Measurements from ENCODE around the gene CCBE1.

The CCBE1 gene

DNA sequence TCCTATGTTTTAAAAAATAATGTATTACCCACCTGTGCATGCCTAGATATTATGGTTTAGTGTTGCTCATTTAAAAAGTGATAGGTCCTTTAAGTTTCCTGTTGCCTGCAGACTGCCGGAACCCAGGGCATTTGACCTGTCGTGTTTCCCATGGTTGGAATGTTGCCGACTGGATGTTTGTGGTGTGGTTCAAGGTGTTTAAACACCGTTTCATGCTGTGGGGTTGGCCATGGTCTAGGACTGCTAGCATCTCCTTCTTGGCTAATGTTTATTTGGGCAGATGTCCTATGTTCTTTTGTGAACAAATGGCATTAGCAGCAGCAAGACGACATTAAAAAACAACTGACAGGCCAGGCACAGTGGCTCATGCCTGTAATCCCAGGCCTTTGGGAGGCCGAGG, 245.3 kb downstream of the CCBE1 start:
- no peak for DNase-seq

- DNase-seq = no peak
These were observed 246.2 kb downstream of the CCBE1 start for GRCh38 chr18:59451073-59451472.

- DNase-seq = no peak
These were observed 248.7 kb downstream of the CCBE1 start for GRCh38 chr18:59448546-59448945.

DNA sequence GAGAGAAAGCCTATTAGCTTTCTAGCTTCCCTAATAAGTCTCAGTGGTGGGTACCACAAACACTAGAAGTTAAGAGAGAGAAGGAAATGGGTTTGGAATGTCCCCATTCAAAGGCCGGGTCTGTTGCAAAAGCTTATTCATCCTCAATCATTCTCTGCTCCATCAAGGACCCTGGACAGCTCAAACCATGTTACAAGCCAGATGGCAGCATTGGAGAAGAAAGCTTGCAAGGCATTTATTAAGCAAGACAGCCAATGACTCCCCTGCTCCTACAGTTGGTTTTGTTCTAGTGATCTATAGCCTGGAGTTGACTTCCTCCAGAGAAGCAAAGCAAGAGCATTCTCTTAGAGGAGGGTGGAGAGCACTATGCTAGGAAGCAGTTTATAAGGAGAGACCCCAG, 251.2 kb downstream of the CCBE1 start:
- no peak for DNase-seq

DNA sequence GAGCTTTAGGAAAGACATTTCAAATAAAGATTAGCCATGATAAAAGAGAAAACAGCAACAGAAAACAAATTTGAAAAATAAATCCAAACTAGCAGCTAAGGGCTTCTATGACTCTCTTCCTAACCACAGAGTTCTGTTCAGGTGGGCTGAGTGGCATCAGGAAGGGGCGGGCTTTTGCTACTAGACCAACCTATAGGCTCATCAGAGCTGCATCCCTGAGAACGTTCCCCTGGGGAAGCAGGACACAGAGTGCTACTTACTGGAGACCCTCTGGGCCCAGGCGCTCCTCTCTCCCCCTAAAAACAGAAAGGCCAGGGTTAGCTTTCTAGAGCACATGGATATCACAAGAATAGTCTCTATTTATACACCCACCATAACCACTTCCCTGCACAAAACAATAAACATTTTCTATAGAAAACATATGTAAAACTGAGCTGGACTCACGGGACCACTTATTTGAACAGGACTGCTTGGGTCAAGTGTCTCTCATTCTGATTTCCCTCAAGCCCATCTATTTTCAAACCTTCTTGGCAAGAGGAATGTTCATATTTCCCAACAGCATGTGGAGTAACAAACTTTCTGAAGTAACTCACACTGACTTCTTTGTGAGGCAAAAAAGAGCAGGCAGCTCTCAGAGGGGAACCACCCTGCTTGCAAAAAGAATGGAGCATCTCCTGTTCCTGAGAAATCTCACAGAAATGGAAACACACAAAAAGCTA, 259.2 kb downstream of the CCBE1 start:
- DNase-seq = no peak

DNA sequence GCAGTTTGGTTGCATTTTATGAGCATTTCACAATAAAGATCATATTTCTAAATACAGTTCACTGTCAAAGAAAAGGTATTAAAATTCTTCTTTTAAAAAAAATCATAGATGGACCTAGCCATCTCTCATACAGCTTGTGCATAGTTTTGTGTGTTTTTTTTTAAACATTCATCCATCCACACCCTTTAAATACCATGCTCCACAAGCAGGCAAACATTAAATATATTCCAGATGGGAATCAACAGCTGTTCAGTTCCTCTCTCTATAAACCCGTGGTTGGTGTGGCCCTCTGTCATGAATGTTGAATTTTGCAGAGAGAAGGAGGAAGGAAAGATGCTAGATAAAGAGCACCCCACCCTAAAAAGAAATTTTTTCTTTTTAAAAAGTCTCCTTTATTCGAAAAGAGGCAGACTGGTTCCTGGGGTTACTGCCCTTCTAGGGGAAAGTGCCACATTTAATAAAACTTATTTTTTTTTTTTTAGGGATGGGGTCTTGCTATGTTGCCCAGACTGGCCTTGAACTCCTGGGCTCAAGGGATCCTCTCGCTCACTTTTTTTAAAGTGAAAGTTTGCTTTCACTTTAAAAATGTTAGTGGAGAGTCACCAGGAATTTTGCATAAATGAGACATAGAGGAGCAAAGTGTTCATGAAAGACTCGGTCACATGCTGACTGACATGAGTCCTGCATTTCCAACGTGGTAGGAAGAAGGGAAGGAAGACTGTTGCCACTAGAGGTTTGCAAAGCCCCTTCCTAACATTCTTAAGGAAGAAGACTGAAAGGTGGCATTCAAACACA, 264.2 kb downstream of the CCBE1 start:
- DNase-seq = no peak

GRCh38 chr18:59431131-59431530, 266.1 kb downstream of the CCBE1 start:
- no peak for DNase-seq

DNA sequence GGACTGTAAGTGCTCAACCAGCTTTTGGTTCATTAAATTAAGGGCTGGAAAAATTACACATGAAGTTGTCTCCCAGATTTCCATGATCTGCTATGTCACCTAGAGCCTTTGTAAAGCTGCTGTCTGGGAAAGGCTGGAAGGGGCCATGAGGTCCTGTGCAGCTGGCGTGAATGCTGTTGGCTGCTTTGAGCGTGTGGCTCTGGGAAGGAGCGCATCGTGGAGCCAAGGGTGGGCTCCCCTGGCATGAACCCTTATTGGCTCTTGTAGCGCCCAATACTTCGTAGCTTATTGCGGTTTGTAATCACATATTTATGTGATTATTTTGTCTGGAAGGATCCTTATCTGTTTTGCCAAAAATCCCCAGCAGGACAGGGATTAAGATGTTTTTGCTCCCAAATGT, 267.6 kb downstream of the CCBE1 start:
- DNase-seq = no peak

- DNase-seq = no peak
These were observed 269.2 kb downstream of the CCBE1 start for GRCh38 chr18:59428018-59428417.

- DNase-seq = no peak
These were observed 270.4 kb downstream of the CCBE1 start for GRCh38 chr18:59426855-59427254.

- no peak for DNase-seq
These were observed 274.0 kb downstream of the CCBE1 start for GRCh38 chr18:59423259-59423658.

DNA sequence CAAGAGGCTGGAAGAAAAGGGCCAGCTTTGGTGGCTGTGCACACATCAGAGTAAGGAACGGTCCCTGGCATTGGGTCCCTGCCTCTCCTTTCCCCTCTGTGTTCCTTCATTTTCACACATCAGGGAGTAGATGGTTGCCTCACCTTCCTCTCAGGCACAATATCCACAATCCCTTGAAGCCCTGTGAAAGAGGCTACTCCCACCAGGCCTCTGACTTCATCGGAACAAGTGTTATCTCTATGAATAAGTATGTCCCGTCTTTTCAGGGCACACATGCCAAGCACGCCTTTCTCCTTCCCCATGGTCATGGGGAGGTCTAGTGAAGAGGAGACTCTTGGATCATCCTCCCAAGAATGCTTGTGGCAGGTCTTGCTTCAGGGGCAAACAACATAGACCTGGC, 277.0 kb downstream of the CCBE1 start:
- no peak for DNase-seq

GRCh38 chr18:59419386-59419785, 277.8 kb downstream of the CCBE1 start:
- DNase-seq = no peak

GRCh38 chr18:59416818-59417217, 280.4 kb downstream of the CCBE1 start:
- DNase-seq = no peak

DNA sequence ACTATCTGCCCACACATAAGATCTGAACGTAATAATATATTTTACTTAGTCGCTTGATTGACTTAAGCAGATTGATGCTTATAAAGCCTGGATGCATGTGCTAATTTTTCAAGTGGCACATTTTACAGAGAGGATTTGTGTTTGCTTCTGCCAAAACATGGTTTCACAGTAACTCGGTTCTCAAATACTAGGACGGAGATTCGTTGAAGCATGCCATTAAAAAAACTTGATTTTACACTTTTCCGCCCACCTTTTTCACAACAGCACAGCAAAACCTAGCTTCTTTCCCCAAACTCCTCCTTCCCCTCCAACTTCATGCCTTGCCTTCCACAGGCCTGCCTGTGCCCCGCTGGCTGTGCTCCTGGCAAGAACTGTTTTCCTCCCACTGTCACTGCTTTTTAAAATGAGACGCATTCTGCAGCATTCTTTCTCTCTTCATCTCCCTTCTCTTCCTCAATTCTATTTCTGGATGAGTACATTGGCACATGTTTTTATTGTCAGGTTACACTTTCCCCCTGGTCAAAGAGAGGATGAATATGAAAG, 283.0 kb downstream of the CCBE1 start:
- no peak for DNase-seq

DNA sequence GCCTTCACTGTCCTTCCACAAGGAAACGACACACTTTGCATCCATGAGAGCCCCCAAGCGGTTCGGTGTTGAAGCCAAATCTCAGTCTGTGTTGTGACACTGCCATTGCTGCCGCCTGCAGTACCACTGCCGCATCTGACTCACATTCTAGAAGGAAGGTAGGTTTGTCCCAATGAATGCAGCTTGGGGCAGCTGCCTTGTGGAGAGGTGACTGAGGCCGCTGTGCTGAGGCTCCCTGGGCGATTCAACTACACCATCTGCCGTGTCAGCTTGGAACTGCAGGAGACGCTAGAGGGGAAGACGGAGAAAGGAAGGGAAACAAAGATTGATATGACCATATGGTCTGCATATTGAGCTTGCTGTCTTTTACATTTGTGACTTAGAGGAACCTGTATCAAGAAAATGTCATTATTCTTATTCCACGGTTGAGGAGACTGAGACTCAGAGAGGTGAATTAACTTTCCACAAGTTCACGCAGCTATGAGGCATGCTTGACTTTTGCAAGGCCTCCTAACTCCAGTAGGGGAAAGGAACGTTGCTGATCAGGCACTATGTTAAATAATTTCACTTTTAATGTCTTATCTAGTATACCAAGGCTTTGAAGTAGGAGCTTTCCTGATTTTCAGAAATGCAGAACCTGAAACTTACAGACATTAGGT, 294.7 kb downstream of the CCBE1 start:
- peak; percentile 64 for DNase-seq

GRCh38 chr18:59400407-59400806, 296.8 kb downstream of the CCBE1 start:
- no peak for DNase-seq

DNA sequence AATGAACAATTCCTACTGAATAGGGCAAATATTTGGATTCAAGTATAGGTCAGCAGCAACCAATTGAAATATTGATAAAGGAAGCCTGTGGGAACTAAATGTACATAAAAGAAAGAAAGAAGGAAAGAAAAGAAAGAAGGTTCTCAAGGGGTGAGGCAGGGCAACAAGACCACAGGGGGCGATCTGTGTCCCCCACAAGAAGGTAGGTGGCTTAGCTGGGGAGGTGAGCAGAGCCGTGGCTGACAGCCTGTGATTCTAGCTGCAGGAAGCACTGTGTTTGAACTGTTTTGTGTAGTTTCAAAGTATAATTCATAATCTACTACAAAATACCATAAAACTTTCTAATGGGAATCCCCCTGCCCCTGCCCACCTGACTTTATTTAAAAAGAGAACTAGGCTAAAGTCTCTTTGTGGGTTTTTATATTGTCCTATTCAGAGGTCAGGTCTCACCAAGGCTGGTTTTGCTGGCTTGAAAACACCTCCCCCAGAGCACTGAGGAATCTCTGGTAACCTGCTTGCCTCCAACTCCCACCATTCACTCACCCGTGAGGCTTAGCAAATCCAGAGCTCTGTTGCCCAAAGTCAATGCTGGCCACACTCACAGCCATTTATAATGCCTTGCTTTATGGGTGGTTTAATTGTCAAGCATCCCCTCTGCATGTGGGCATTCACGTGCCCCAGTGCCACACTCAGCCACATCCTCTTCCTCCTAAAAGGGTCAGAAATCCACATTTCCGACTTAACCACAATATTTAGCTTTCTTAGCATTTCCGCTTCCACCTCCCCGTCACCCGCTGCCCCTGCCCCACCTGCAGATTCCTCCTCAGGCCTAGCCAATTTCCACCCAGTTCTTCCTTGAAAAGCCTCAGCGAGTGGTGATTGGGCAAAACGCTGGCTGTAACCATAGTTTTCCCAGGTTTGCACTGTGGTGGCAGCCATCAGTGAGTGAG, 301.7 kb downstream of the CCBE1 start:
- no peak for DNase-seq

DNA sequence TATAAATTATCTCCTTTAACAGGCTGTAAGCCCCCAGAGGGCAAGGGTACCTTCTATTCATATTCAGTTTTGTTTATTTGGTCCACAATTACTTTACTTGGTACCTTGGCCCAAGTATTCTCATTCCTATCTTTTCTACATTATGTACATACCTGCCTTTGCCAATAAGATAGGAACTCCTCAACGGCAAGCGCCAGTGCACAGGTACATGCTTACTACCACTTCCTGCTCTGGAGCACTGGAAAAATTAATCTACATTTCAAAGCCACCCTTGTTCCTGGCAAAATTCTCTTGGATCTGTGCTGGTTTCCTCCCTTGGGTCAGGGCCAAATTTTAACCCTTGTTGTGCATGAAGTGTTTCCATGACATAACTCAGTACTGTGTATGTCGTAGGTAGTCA, 303.8 kb downstream of the CCBE1 start:
- no peak for DNase-seq

DNA sequence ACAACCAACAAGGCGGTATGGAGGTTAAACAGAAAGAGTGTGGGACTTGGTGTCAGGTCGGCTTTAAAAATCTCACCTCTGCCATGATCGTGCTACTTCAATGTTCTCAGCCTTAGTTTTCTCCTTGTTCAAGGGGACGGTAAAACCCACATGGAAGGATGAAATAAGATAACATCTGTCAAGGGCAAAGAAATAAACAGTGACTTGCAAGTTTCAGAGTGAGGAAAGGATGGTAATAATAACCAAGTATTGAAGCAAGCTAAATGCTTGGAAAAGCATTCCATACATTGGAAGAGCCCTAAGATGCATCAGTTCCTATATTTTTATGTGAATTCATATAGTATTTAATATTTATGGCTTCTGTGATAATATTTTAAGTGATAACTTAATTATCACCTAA, 308.4 kb downstream of the CCBE1 start:
- no peak for DNase-seq

DNA sequence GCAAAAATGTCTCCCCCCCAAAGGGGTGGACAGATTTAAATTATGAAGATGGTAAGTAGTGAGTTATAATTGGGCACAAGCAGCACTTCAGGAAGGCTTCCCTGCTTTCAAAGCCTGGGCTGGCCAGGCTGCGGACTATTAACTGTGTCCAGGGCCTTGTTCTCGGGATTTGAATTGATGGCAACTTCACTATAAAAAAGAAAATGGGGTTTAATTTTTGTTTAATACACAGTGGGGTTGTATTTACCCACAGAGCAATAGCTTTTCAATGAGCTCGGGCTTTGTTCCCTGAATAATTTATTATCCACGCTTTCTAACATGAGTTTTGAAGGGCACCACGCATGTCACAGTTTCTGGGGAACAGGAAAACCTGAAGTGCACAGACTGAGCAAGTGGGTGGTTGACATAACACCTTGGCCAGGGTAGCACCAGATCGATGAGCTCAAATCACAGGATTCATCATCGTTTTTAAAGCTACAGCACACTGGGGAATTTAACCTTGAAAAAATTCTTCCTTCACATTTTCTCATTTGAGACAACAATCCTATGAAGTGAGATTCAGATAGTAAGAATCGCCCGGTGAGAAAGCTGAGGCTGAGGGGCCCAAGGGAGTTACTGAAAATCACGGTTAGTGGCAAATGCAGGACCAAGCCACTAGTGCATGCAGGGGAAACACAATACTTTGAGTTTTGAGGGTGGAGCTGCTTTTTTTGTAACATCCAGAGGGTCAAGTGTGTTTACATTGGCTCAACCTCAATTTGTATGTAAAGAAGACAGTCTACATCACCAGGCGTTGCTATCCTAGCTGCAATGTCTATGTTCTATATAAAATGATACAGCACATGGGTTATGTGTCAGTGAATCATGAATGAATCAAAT, 309.3 kb downstream of the CCBE1 start:
- no peak for DNase-seq
